SK-MEL-5 (cell line): Measurements from ENCODE around the gene PPP1R12C. TPM values are rescaled to one million over a fixed set of nuclear protein-coding genes. Genes with fewer than 3 reads are reported as not detected.

Experiments
- DNase-seq: peaks from one replicate; pipeline ENCODE4 v3.0.0-alpha.2; 2016; ENCODE audit warnings: low read depth, low spot score
- in situ Hi-C: cut with HindIII; loops from 2 replicates; pipeline ENCODE4 v1.10.0; 2016; ENCODE audit warnings: low sequenced_read_pairs, high pct_unique_total_duplicates, low pct_unique_long_range_greater_than_20kb
- total RNA-seq: library from RNA; depleted of rRNA; stranded (reverse); fragments of >200 nt; shearing (Covaris generic); gene quantifications from 2 replicates; pipeline ENCODE4 v1.2.3, GENCODE V29; 2014

PPP1R12C gene
- total RNA-seq, 1 experiment from 2014 or later, result 35.1 TPM

GRCh38 chr19:55097864-55098715 is 19.3 kb downstream of the PPP1R12C start:
- no peak for DNase-seq
- in situ Hi-C loops, result no loop called here

GRCh38 chr19:55096061-55096701 is 21.3 kb downstream of the PPP1R12C start:
- DNase-seq, result no peak
- in situ Hi-C loops, result no loop called here

- DNase-seq, result peak; percentile 45
- in situ Hi-C loops, result no loop called here
Measured at GRCh38 chr19:55095260-55096060, 22.0 kb downstream of the PPP1R12C start.

- DNase-seq, result no peak
- in situ Hi-C loops, result no loop called here
Measured at GRCh38 chr19:55094456-55095259, 22.8 kb downstream of the PPP1R12C start.

GRCh38 chr19:55092423-55093318 is 24.8 kb downstream of the PPP1R12C start:
- no peak for DNase-seq
- in situ Hi-C loops, result no loop called here

GRCh38 chr19:55091955-55092354 is 25.5 kb downstream of the PPP1R12C start:
- no peak for DNase-seq
- in situ Hi-C loops, result no loop called here

GRCh38 chr19:55091126-55091910 is 26.1 kb downstream of the PPP1R12C start:
- DNase-seq, result no peak
- in situ Hi-C loops, result no loop called here

GRCh38 chr19:55090564-55090963 is 26.9 kb downstream of the PPP1R12C start:
- in situ Hi-C loops, result no loop called here
- no peak for DNase-seq

GRCh38 chr19:55089342-55089944 is 28.0 kb downstream of the PPP1R12C start:
- in situ Hi-C loops, result no loop called here
- no peak for DNase-seq

GRCh38 chr19:55088543-55089341 is 28.7 kb downstream of the PPP1R12C start:
- peak; percentile 84 for DNase-seq
- in situ Hi-C loops, result no loop called here

- in situ Hi-C loops, result no loop called here
- DNase-seq, result no peak
Measured at GRCh38 chr19:55088021-55088451, 29.4 kb downstream of the PPP1R12C start.

GRCh38 chr19:55087542-55087901 is 29.9 kb downstream of the PPP1R12C start:
- in situ Hi-C loops, result no loop called here
- no peak for DNase-seq

GRCh38 chr19:55086730-55087541 is 30.5 kb downstream of the PPP1R12C start:
- in situ Hi-C loops, result no loop called here
- peak; percentile 21 for DNase-seq
